GM12878 (cell line): Measurements from ENCODE around the gene CACNA2D2. TPM values are rescaled to one million over a fixed set of nuclear protein-coding genes. Genes with fewer than 3 reads are reported as not detected.

Source experiments
- ATAC-seq: fragments of 200-7000 bp; cut with Tn5 transposase; 3 replicates; pipeline ENCODE4 v1.9.1; 2020; ENCODE audit warnings: mild to moderate bottlenecking, moderate library complexity
- BruUV-seq: library from RNA; stranded (reverse); fragments of 400-500 nt; replicated peaks from 2 replicates; lab custom pipeline; 2021; lab: Mats Ljungman, UMichigan
- CTCF ChIA-PET: fragments of 300-600 bp; sonication (Branson Sonifier 250); formaldehyde crosslinking; extraction: SDS; loops from one replicate; lab custom pipeline; 2021; ENCODE audit warnings: inconsistent platforms; lab: Yijun Ruan, JAX
- POLR2A ChIA-PET: fragments of 350-600 bp; formaldehyde crosslinking; extraction: SDS; loops from one replicate; lab custom pipeline; 2021; ENCODE audit warnings: inconsistent platforms; lab: Charles Lee
- RAD21 ChIA-PET: fragments of 300-600 bp; sonication (Branson Sonifier 250); formaldehyde crosslinking; loops from one replicate; lab custom pipeline; 2023; ENCODE audit warnings: antibody characterized with exemption; ENCODE audit not compliant: unreplicated experiment; lab: Charles Lee
- SMC1A ChIA-PET: fragments of 300-600 bp; sonication (Branson Sonifier 250); formaldehyde crosslinking; loops from one replicate; lab custom pipeline; 2023; ENCODE audit not compliant: unreplicated experiment, uncharacterized antibody; lab: Charles Lee
- DNase-seq: peaks from one replicate; pipeline ENCODE4 v3.0.0-alpha.2; 2011; ENCODE audit warnings: low read depth, low spot score
- FAIRE-seq: peaks from 3 replicates; lab custom pipeline; 2011; peaks lifted over from hg19 to GRCh38; lab: Jason Lieb, UNC
- H2AFZ ChIP-seq: 2 replicates; pipeline ENCODE4 v1.6.0; 2011; ENCODE audit warnings: low read depth, low read length, control low read depth; ENCODE audit not compliant: control insufficient read depth
- H3K27ac ChIP-seq: 2 replicates; pipeline ENCODE4 v1.5.1; 2011; ENCODE audit warnings: control low read depth; ENCODE audit not compliant: control insufficient read depth, insufficient read depth
- H3K27me3 ChIP-seq, 2 experiments: replicated peaks in 1 of 2; 2 replicates each; pipeline versions ENCODE4 v1.6.0 to v1.6.1; 2011; ENCODE audit warnings: low read length in 1 of 2; ENCODE audit not compliant: control insufficient read depth in 2 of 2, insufficient read depth in 2 of 2
- H3K36me3 ChIP-seq, 2 experiments: 2 replicates each; pipeline ENCODE4 v1.5.1; 2011; ENCODE audit warnings: low read length in 1 of 2; ENCODE audit not compliant: control insufficient read depth in 2 of 2, insufficient read depth in 2 of 2
- H3K4me1 ChIP-seq: 2 replicates; pipeline ENCODE4 v1.6.1; 2011; ENCODE audit warnings: mild to moderate bottlenecking, low read length, moderate library complexity, mixed read lengths; ENCODE audit not compliant: control insufficient read depth, insufficient read depth
- H3K4me2 ChIP-seq: 2 replicates; pipeline ENCODE4 v1.6.0; 2011; ENCODE audit warnings: control low read depth; ENCODE audit not compliant: control insufficient read depth, insufficient read depth
- H3K4me3 ChIP-seq: fragments of 200-600 bp; sonication (generic); 2 replicates; pipeline ENCODE4 v1.5.1; 2016
- H3K79me2 ChIP-seq: 2 replicates; pipeline ENCODE4 v1.6.0; 2011; ENCODE audit warnings: low read length; ENCODE audit not compliant: control insufficient read depth, insufficient read depth
- H3K9ac ChIP-seq: 2 replicates; pipeline ENCODE4 v1.8.0; 2011; ENCODE audit warnings: low read length, control low read depth, mixed read lengths; ENCODE audit not compliant: control insufficient read depth, insufficient read depth
- H3K9me3 ChIP-seq: replicated peaks from 3 replicates; pipeline ENCODE4 v1.5.1; 2011; ENCODE audit warnings: mild to moderate bottlenecking, low read length; ENCODE audit not compliant: control insufficient read depth, insufficient read depth
- H4K20me1 ChIP-seq: 2 replicates; pipeline ENCODE4 v1.6.0; 2011; ENCODE audit not compliant: control insufficient read depth, insufficient read depth
- E2F8 ChIP-seq: fragments of 450-650 bp; IDR thresholded peaks from 2 replicates; pipeline ENCODE4 v1.6.1; 2018; ENCODE audit warnings: mild to moderate bottlenecking, low read depth, moderate library complexity; ENCODE audit not compliant: partially characterized antibody
- RB1 ChIP-seq: fragments of 450-650 bp; formaldehyde crosslinking; IDR thresholded peaks from 2 replicates; pipeline ENCODE4 v1.6.1; 2017; ENCODE audit warnings: mild to moderate bottlenecking, borderline replicate concordance
- RCOR1 ChIP-seq: conservative IDR thresholded peaks from 2 replicates; pipeline ENCODE4 v1.6.1; 2012; ENCODE audit warnings: low read depth, low read length, improper control_type of control experiment
- REST ChIP-seq: IDR thresholded peaks from 2 replicates; pipeline ENCODE4 v1.6.1; 2012; ENCODE audit warnings: mild to moderate bottlenecking, low read depth, low read length
- TCF12 ChIP-seq: IDR thresholded peaks from 2 replicates; pipeline ENCODE4 v1.6.1; 2011; ENCODE audit warnings: low read depth, mild to moderate bottlenecking, low read length
- TCF7 ChIP-seq: IDR thresholded peaks from 2 replicates; pipeline ENCODE4 v1.6.1; 2014; ENCODE audit warnings: antibody characterized with exemption, borderline replicate concordance
- ZNF217 ChIP-seq: fragments of 450-650 bp; IDR thresholded peaks from 2 replicates; pipeline ENCODE4 v1.6.1; 2017; ENCODE audit warnings: antibody characterized with exemption, mild to moderate bottlenecking
- ZSCAN29 ChIP-seq: fragments of 450-650 bp; IDR thresholded peaks from 2 replicates; pipeline ENCODE4 v1.6.1; 2017; ENCODE audit warnings: mild to moderate bottlenecking, moderate library complexity
- WGBS: methylation state at CpG from one replicate; pipeline ENCODE4 v1.1.6; 2016; ENCODE audit warnings: low lambda C conversion rate; ENCODE audit not compliant: insufficient replicate concordance, insufficient coverage; ENCODE audit errors: missing lambda C conversion rate; 5-methylcytosine and 5-hydroxymethylcytosine counted together
- in situ Hi-C: fragments of 300-500 bp; cut with MboI; formaldehyde crosslinking; loops from 9 replicates; pipeline ENCODE4 v1.14.3; 2018; ENCODE audit warnings: mixed read lengths
- intact Hi-C: fragments of 100-400 bp; cut with micrococcal nuclease; formaldehyde crosslinking; loops from one replicate; pipeline ENCODE4 v1.14.2; 2022; ENCODE audit not compliant: unreplicated experiment
- polyA plus RNA-seq, 11 experiments: library from polyadenylated mRNA; depleted of rRNA in 4 of 11; unstranded in 6 of 11; stranded (reverse) in 5 of 11; fragments of >200 nt; fragmentation: Nextera tagmentation in 4 of 11; fragmentation: Illumina TruSeq in 1 of 11; extraction: Ambion mirVana in 4 of 11; extraction: Trizol in 1 of 11; gene quantifications; 1 replicate in 1 of 11; 2 replicates in 10 of 11; pipeline versions ENCODE4 v1.2.1 to v1.2.3, GENCODE V29; 2011 to 2016; ENCODE audit warnings: inconsistent platforms in 2 of 11, missing spikeins in 2 of 11, low read depth in 1 of 11
- total RNA-seq, 4 experiments: library from RNA; depleted of rRNA in 3 of 4; stranded (reverse); fragments of >200 nt in 3 of 4; fragmentation: Illumina TruSeq in 1 of 4; extraction: Trizol in 1 of 4; gene quantifications; 2 replicates each; pipeline versions ENCODE4 v1.2.1 to v1.2.3, GENCODE V29; 2013 to 2021

CACNA2D2 gene
- total and polyA plus RNA-seq, 10 of the 15 experiments (the other 5 are each of a cell fraction or from before 2014, with no cell fraction given) = 0.03 to 0.07 TPM; not detected in 8

- Histone ChIP-seq H3K4me1 (no peaks in the 10 kb centered on the region), H3K27me3 (peaks cover 0 to 3% of the 10 kb centered on the region in 2 experiments; a peak in 2 of 4 replicates), H3K9ac (no peak overlapping the region), H3K9me3 (no peaks in the 10 kb centered on the region), H3K79me2 (no peaks in the 10 kb centered on the region), H4K20me1 (no peaks in the 10 kb centered on the region), H3K36me3 (no peaks in the 10 kb centered on the region), H3K27ac (no peak overlapping the region), H2AFZ (no peak overlapping the region), H3K4me3 (no peak overlapping the region), H3K4me2 (no peak overlapping the region)
- CTCF ChIA-PET = no interaction called here
- FAIRE-seq = no peak
- POLR2A ChIA-PET = no interaction called here
- WGBS = 13% methylated on average over 3 of the region's 4 CpGs
- SMC1A ChIA-PET = no interaction called here
- DNase-seq = no peak
- no peak for ATAC-seq
- RAD21 ChIA-PET = no interaction called here
- intact Hi-C loops = no loop called here
- no TSS peak for BruUV-seq
- in situ Hi-C loops = no loop called here
- no peak for TF ChIP-seq REST
- TF ChIP-seq ZSCAN29 = no peak
- no peak for TF ChIP-seq TCF12
- TF ChIP-seq RCOR1 = no peak
- no peak for TF ChIP-seq RB1
- TF ChIP-seq E2F8 = no peak
- TF ChIP-seq ZNF217 = no peak
- TF ChIP-seq TCF7 = no peak
Observed at GRCh38 chr3:50479523-50479922, 23.9 kb downstream of the CACNA2D2 start.
